Left lung (tissue), 10 donors: ENCODE results near the gene ACE. TPM values are rescaled to one million over a fixed set of nuclear protein-coding genes. Genes with fewer than 3 reads are reported as not detected.
A peak's percentile ranks its signal among the peaks of the same experiment; 100 is the strongest.

Experiments
- ATAC-seq: fragments of 200-7000 bp; cut with Tn5 transposase; one replicate; pipeline ENCODE4 v1.9.1; 2020; ENCODE audit warnings: moderate library complexity
- DNase-seq, 4 donors: peaks; one replicate each; pipeline ENCODE4 v3.0.0-alpha.2; 2013 to 2020
- H3K27ac ChIP-seq, 2 donors: fragments of 200-600 bp; sonication (generic) in 1 of 2; one replicate each; pipeline versions ENCODE4 v1.5.0 to v1.8.0; 2020 to 2021
- H3K27me3 ChIP-seq, 2 donors: fragments of 200-600 bp; sonication (generic) in 1 of 2; one replicate each; pipeline versions ENCODE4 v1.5.0 to v1.8.0; 2020 to 2021
- H3K36me3 ChIP-seq, 2 donors: fragments of 200-600 bp; sonication (generic) in 1 of 2; one replicate each; pipeline versions ENCODE4 v1.5.0 to v1.8.0; 2020 to 2021
- H3K4me1 ChIP-seq, 2 donors: fragments of 200-600 bp; one replicate each; pipeline ENCODE4 v1.8.0; 2021
- H3K4me3 ChIP-seq, 2 donors: fragments of 200-600 bp; sonication (generic) in 1 of 2; one replicate each; pipeline versions ENCODE4 v1.5.0 to v1.8.0; 2020 to 2021; ENCODE audit warnings: mild to moderate bottlenecking in 1 of 2
- H3K9me3 ChIP-seq, 2 donors: fragments of 200-600 bp; sonication (generic) in 1 of 2; one replicate each; pipeline versions ENCODE4 v1.5.0 to v1.8.0; 2020 to 2021
- intact Hi-C, 2 donors: fragments of 100-400 bp; cut with DNase I; formaldehyde crosslinking; loops; one replicate each; pipeline versions ENCODE4 v1.11.2 to v1.14.2; 2022
- polyA plus RNA-seq, 6 donors: library from polyadenylated mRNA; unstranded; fragments of 120-200 nt; gene quantifications; one replicate each; pipeline ENCODE4 v1.2.1, GENCODE V29; 2013; ENCODE audit not compliant: insufficient read length in 6 of 6
- total RNA-seq, 2 donors: library from RNA; stranded (reverse); fragmentation: NEBNext Ultra II Directional; extraction: Animal tissue kit (Norgen Biotek cat#: 25700); gene quantifications; one replicate each; pipeline ENCODE4 v1.2.1, GENCODE V29; 2021
- TF ChIP-seq, protein P1 (sequence below), 2 donors: fragments of 200-600 bp; sonication (generic) in 1 of 2; IDR thresholded peaks; one replicate each; pipeline versions ENCODE4 v1.5.0 to v1.8.0; 2021; ENCODE audit warnings: antibody characterized with exemption in 2 of 2
- donor health status: DM: no; HTN: yes; CAD: no.
- donor health status: DM: no; HTN: no; CAD: no.

Gene ACE
- total and polyA plus RNA-seq, 8 donors, result 39.9 to 72.0 (median 55.3) TPM

DNA sequence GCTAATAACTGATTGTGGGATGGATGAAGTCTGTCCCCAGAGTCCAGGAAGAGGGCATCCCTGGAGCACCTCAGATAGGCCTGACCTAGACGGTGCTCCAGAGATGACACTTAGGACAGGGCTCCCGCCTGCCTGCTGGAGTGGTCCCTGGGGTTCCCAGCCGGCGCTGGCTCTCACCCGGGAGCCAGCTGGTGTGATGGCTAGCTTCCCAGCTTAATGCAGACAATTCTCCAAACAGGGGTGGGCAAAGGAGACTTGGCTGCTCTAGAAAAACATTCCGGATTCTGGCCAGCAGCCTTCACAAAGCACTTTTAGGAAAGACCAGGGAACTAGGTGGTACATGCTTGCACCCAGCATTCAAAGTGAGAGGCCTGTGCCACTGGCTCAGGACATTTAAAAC is 18.6 kb downstream of the ACE start:
- ATAC-seq (no peak), DNase-seq (peak in 1 of 4 donors; percentile 68)
- H3K27ac ChIP-seq, result peak overlapping the region in 1 of 2 donors; percentile 48
- H3K9me3 ChIP-seq, result no peaks in the 10 kb centered on the region
- TF ChIP-seq, protein P1, sequence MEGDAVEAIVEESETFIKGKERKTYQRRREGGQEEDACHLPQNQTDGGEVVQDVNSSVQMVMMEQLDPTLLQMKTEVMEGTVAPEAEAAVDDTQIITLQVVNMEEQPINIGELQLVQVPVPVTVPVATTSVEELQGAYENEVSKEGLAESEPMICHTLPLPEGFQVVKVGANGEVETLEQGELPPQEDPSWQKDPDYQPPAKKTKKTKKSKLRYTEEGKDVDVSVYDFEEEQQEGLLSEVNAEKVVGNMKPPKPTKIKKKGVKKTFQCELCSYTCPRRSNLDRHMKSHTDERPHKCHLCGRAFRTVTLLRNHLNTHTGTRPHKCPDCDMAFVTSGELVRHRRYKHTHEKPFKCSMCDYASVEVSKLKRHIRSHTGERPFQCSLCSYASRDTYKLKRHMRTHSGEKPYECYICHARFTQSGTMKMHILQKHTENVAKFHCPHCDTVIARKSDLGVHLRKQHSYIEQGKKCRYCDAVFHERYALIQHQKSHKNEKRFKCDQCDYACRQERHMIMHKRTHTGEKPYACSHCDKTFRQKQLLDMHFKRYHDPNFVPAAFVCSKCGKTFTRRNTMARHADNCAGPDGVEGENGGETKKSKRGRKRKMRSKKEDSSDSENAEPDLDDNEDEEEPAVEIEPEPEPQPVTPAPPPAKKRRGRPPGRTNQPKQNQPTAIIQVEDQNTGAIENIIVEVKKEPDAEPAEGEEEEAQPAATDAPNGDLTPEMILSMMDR (IDR thresholded peaks at IDR 0.05), result no peak
- no peaks in the 10 kb centered on the region for H3K27me3 ChIP-seq
- no peaks in the 10 kb centered on the region for H3K36me3 ChIP-seq
- intact Hi-C loops, result no loop called here
- no peak overlapping the region for H3K4me3 ChIP-seq
- peaks cover 0 to 9% of the 10 kb centered on the region in 2 donors for H3K4me1 ChIP-seq

- TF ChIP-seq, protein P1 (IDR thresholded peaks at IDR 0.05), result no peak
- Histone ChIP-seq H3K36me3 (no peaks in the 10 kb centered on the region), H3K27ac (peak overlapping the region in 1 of 2 donors; percentile 48), H3K4me1 (peaks cover 0 to 9% of the 10 kb centered on the region in 2 donors), H3K27me3 (no peaks in the 10 kb centered on the region), H3K4me3 (no peak overlapping the region), H3K9me3 (no peaks in the 10 kb centered on the region)
- DNase-seq (no peak), ATAC-seq (no peak)
- intact Hi-C loops, result no loop called here
Observed at GRCh38 chr17:63496177-63496576, 19.3 kb downstream of the ACE start.

GRCh38 chr17:63496663-63497400 is 20.0 kb downstream of the ACE start:
- TF ChIP-seq, protein P1 (IDR thresholded peaks at IDR 0.05), result no peak
- Histone ChIP-seq H3K36me3 (no peaks in the 10 kb centered on the region), H3K4me3 (no peak overlapping the region), H3K27ac (peak overlapping the region in 1 of 2 donors; percentile 48), H3K27me3 (no peaks in the 10 kb centered on the region), H3K9me3 (no peaks in the 10 kb centered on the region), H3K4me1 (peaks cover 0 to 9% of the 10 kb centered on the region in 2 donors)
- DNase-seq (no peak), ATAC-seq (no peak)
- intact Hi-C loops, result no loop called here

DNA sequence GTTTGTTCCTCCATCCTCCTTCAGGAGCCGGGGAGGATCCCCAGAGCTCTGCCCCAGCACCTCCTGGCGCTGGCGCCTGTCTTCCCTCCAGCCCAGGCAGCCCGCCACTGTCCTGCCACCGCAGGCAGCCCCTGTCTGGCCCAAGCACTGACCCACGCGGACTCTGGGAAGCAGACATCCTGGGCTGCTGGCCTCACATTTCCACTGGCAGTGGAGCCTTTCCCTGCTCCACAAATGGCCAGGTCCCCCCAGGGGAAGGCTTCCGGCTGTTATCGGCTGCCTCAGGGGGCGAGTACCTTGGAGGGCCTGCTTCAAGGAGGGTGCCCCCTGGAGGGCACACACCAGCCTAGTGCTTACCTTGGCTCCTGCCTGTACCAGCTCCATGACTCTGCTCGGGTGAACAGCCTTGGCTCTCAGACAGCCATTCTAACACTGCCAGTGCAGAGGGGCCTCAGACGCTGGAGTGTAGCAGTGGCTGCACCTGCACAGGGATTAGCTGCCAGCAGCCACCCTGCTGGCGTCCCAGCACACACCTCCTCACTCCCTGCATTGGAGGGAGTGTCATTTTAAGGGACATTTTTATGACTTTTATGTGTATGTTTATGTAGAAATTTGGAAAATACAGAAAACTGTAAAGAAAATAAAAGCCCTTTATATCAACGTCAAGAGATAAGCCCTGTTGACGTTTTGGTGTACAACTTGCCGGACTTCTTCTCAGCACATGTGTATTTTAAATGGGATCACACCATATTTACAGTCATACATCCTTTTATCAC is 21.0 kb downstream of the ACE start:
- DNase-seq (no peak), ATAC-seq (no peak)
- H3K36me3 ChIP-seq, result no peaks in the 10 kb centered on the region
- H3K9me3 ChIP-seq, result no peaks in the 10 kb centered on the region
- peak overlapping the region; percentile 48 to 56 for H3K27ac ChIP-seq
- TF ChIP-seq, protein P1 (IDR thresholded peaks at IDR 0.05), result no peak
- intact Hi-C loops, result no loop called here
- H3K4me3 ChIP-seq, result no peak overlapping the region
- no peaks in the 10 kb centered on the region for H3K27me3 ChIP-seq
- H3K4me1 ChIP-seq, result peaks cover 0 to 9% of the 10 kb centered on the region in 2 donors

GRCh38 chr17:63498626-63499195 is 21.9 kb downstream of the ACE start:
- no peaks in the 10 kb centered on the region for H3K9me3 ChIP-seq
- ATAC-seq (no peak), DNase-seq (no peak)
- H3K4me1 ChIP-seq, result peaks cover 0 to 9% of the 10 kb centered on the region in 2 donors
- no peaks in the 10 kb centered on the region for H3K36me3 ChIP-seq
- no peak overlapping the region for H3K4me3 ChIP-seq
- TF ChIP-seq, protein P1 (IDR thresholded peaks at IDR 0.05), result no peak
- intact Hi-C loops, result no loop called here
- peak overlapping the region; percentile 48 to 56 for H3K27ac ChIP-seq
- no peaks in the 10 kb centered on the region for H3K27me3 ChIP-seq
